ENCODE results near the gene EREG.
"Not testable (repeated sequence)": the region's sequence is repeated elsewhere in the genome, so short reads cannot be mapped to it uniquely, and the experiment has no call there.

Gene EREG

DNA sequence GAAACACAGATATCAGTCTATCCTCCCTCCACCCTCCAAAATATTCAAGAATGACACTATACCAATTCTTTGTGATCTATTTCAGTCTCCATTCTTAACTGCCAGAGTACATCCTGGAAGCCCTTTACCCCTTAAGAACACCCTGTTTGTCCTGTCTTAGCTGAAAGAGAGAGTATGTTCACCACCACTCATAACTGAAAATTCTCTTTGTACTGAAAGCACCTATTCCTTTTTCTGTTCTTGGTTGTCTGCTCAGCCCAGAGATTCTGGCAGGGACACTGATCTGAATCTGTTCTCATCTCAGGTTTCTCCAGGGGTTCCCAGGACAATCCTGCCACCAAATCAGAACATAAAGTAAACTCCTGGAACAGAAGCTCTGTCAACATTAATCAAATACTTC, 25.4 kb upstream of the EREG start:
- no peak overlapping the region for H2AK5ac ChIP-seq (ENCODE audit: low read length, severe bottlenecking)
- H2BK120ac ChIP-seq (ENCODE audit: low read depth, low read length): no peak overlapping the region
- H3K9me3 ChIP-seq (ENCODE audit: control insufficient read depth, low read length): peaks cover 11% of the 10 kb centered on the region
- no peak overlapping the region for H3K4me2 ChIP-seq (ENCODE audit: low read length, poor library complexity, severe bottlenecking)
- H3K23ac ChIP-seq (ENCODE audit: low read length in 2 of 2): no peak overlapping the region
- no peak for DNase-seq
- H3K79me1 ChIP-seq (replicated peaks; ENCODE audit: low read length, poor library complexity, severe bottlenecking): no peaks in the 10 kb centered on the region
- H4K8ac ChIP-seq (ENCODE audit: low read length): no peak overlapping the region
- no peak overlapping the region for H2BK15ac ChIP-seq (ENCODE audit: low read depth, poor library complexity, severe bottlenecking)
- H3K4ac ChIP-seq (ENCODE audit: low read depth in 1 of 2, low read length in 2 of 2): no peak overlapping the region
- H2BK12ac ChIP-seq (ENCODE audit: low read length in 2 of 2): no peak overlapping the region
- no peak overlapping the region for H2AFZ ChIP-seq (ENCODE audit: low read depth, low read length)
- no peaks in the 10 kb centered on the region for H3K4me1 ChIP-seq (ENCODE audit: control insufficient read depth, insufficient read depth, low read depth, low read length)
- no peak overlapping the region for H3K18ac ChIP-seq (ENCODE audit: low read depth in 1 of 2, low read length in 2 of 2)
- no peak overlapping the region for H3K9ac ChIP-seq (ENCODE audit: low read length)
- H2BK5ac ChIP-seq (ENCODE audit: low read depth, low read length, poor library complexity, severe bottlenecking): no peak overlapping the region
- H3K36me3 ChIP-seq (ENCODE audit: control insufficient read depth in 1 of 2, insufficient read depth in 2 of 2, low read depth in 1 of 2, low read length in 2 of 2): no peaks in the 10 kb centered on the region
- H3K14ac ChIP-seq (ENCODE audit: low read length in 2 of 2): no peak overlapping the region
- no peak overlapping the region for H4K91ac ChIP-seq (ENCODE audit: low read length)
- H3K27ac ChIP-seq (ENCODE audit: low read length, poor library complexity, severe bottlenecking): no peak overlapping the region
- no peak overlapping the region for H3K4me3 ChIP-seq (ENCODE audit: insufficient read depth in 1 of 2, low read depth in 1 of 2, low read length in 2 of 2)
- no peaks in the 10 kb centered on the region for H3K27me3 ChIP-seq (ENCODE audit: control insufficient read depth in 1 of 2, insufficient read depth in 1 of 2, low read length in 2 of 2)

DNA sequence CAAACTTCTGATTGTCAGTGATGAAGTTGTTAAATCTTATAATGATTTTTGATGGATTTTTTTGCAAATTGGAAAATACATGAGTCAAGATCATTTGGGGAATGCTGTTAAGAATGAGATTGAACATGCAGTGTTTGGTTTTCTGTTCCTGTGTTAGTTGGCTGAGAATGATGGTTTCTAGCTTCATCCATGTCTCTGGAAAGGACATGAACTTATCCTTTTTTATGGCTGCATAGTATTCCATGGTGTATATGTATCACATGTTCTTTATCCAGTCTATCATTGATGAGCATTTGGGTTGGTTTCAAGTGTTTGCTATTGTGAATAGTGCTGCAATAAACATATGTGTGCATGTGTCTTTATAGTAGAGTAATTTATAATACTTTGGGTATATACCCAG, 24.5 kb upstream of the EREG start:
- H3K23ac ChIP-seq (ENCODE audit: low read length in 2 of 2): not testable (repeated sequence)

DNA sequence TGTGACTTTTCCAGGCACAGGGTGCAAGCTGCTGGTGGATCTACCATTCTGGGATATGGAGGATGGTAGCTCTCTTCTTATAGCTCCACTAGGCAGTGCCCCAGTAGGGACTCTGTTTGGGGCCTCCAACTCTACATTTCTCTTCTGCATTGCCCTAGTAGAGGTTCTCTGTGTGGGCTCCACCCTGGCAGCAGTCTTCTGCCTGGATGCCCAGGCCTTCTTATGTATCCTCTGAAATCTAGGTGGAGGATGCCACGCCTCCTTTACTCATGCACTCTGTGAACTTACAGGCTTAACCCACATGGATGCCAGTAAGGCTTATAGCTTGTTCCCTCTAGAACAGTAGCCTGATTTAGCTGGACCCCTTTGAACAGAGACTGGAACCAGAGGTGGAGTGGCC, 20.9 kb upstream of the EREG start:
- Histone ChIP-seq H2AK5ac (ENCODE audit: low read length, severe bottlenecking) (no peak overlapping the region), H3K79me1 (replicated peaks; ENCODE audit: low read length, poor library complexity, severe bottlenecking) (no peaks in the 10 kb centered on the region), H2BK12ac (ENCODE audit: low read length in 2 of 2) (no peak overlapping the region), H3K18ac (ENCODE audit: low read depth in 1 of 2, low read length in 2 of 2) (no peak overlapping the region), H3K23ac (ENCODE audit: low read length in 2 of 2) (no peak overlapping the region), H2BK5ac (ENCODE audit: low read depth, low read length, poor library complexity, severe bottlenecking) (no peak overlapping the region), H3K27ac (ENCODE audit: low read length, poor library complexity, severe bottlenecking) (no peak overlapping the region), H4K91ac (ENCODE audit: low read length) (no peak overlapping the region), H2BK15ac (ENCODE audit: low read depth, poor library complexity, severe bottlenecking) (no peak overlapping the region), H4K8ac (ENCODE audit: low read length) (no peak overlapping the region), H3K4me3 (ENCODE audit: insufficient read depth in 1 of 2, low read depth in 1 of 2, low read length in 2 of 2) (no peak overlapping the region), H3K14ac (ENCODE audit: low read length in 2 of 2) (no peak overlapping the region), H3K9me3 (ENCODE audit: control insufficient read depth, low read length) (peaks cover 13% of the 10 kb centered on the region), H3K4me1 (ENCODE audit: control insufficient read depth, insufficient read depth, low read depth, low read length) (no peaks in the 10 kb centered on the region), H3K27me3 (ENCODE audit: control insufficient read depth in 1 of 2, insufficient read depth in 1 of 2, low read length in 2 of 2) (no peaks in the 10 kb centered on the region), H2BK120ac (ENCODE audit: low read depth, low read length) (no peak overlapping the region), H3K9ac (ENCODE audit: low read length) (no peak overlapping the region), H3K4me2 (ENCODE audit: low read length, poor library complexity, severe bottlenecking) (no peak overlapping the region), H2AFZ (ENCODE audit: low read depth, low read length) (no peak overlapping the region), H3K36me3 (ENCODE audit: control insufficient read depth in 1 of 2, insufficient read depth in 2 of 2, low read depth in 1 of 2, low read length in 2 of 2) (no peaks in the 10 kb centered on the region), H3K4ac (ENCODE audit: low read depth in 1 of 2, low read length in 2 of 2) (no peak overlapping the region)
- 67% methylated on average over 1 of the region's 1 CpG for WGBS
- no peak for DNase-seq

More for the DNA sequence above, 24.5 kb upstream of the EREG start:
- H3K14ac ChIP-seq (ENCODE audit: low read length in 2 of 2); H3K79me1 ChIP-seq (replicated peaks; ENCODE audit: low read length, poor library complexity, severe bottlenecking); H3K9ac ChIP-seq (ENCODE audit: low read length); H3K4me3 ChIP-seq (ENCODE audit: insufficient read depth in 1 of 2, low read depth in 1 of 2, low read length in 2 of 2); H3K27ac ChIP-seq (ENCODE audit: low read length, poor library complexity, severe bottlenecking); H3K4me1 ChIP-seq (ENCODE audit: control insufficient read depth, insufficient read depth, low read depth, low read length); H3K18ac ChIP-seq (ENCODE audit: low read depth in 1 of 2, low read length in 2 of 2); H2BK12ac ChIP-seq (ENCODE audit: low read length in 2 of 2); H3K4me2 ChIP-seq (ENCODE audit: low read length, poor library complexity, severe bottlenecking); H4K8ac ChIP-seq (ENCODE audit: low read length); H3K36me3 ChIP-seq (ENCODE audit: control insufficient read depth in 1 of 2, insufficient read depth in 2 of 2, low read depth in 1 of 2, low read length in 2 of 2); H4K91ac ChIP-seq (ENCODE audit: low read length); H3K4ac ChIP-seq (ENCODE audit: low read depth in 1 of 2, low read length in 2 of 2); DNase-seq; H2BK120ac ChIP-seq (ENCODE audit: low read depth, low read length); H2AFZ ChIP-seq (ENCODE audit: low read depth, low read length); H2BK15ac ChIP-seq (ENCODE audit: low read depth, poor library complexity, severe bottlenecking); H2BK5ac ChIP-seq (ENCODE audit: low read depth, low read length, poor library complexity, severe bottlenecking); H2AK5ac ChIP-seq (ENCODE audit: low read length, severe bottlenecking); H3K27me3 ChIP-seq (ENCODE audit: control insufficient read depth in 1 of 2, insufficient read depth in 1 of 2, low read length in 2 of 2): not testable (repeated sequence)
- H3K9me3 ChIP-seq (ENCODE audit: control insufficient read depth, low read length): peaks cover 13% of the 10 kb centered on the region

DNA sequence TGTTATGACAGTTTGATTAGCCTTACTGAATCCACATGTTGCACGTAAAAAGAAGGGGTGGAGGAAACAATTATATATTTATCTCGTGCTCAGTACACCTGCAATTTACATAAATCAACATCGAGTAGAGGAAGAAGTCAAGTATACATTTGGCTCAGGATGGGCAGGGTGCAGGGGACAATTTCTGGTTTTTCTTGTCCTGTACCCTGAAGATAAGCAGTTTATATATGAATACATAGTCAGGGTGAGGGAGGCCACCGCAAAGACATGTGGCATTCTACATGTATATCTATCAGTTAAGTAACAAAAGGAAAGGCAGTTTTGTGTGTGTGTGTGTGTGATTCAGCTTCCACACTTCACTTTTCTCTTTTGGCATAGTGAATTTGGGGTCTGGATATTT, 11.1 kb upstream of the EREG start:
- WGBS: 100% methylated on average over 1 of the region's 4 CpGs
- Histone ChIP-seq H3K14ac (ENCODE audit: low read length in 2 of 2) (no peak overlapping the region), H2BK5ac (ENCODE audit: low read depth, low read length, poor library complexity, severe bottlenecking) (no peak overlapping the region), H2BK12ac (ENCODE audit: low read length in 2 of 2) (no peak overlapping the region), H3K9ac (ENCODE audit: low read length) (no peak overlapping the region), H3K4me1 (ENCODE audit: control insufficient read depth, insufficient read depth, low read depth, low read length) (no peaks in the 10 kb centered on the region), H3K27me3 (ENCODE audit: control insufficient read depth in 1 of 2, insufficient read depth in 1 of 2, low read length in 2 of 2) (no peaks in the 10 kb centered on the region), H3K9me3 (ENCODE audit: control insufficient read depth, low read length) (no peaks in the 10 kb centered on the region), H3K79me1 (replicated peaks; ENCODE audit: low read length, poor library complexity, severe bottlenecking) (no peaks in the 10 kb centered on the region), H3K18ac (ENCODE audit: low read depth in 1 of 2, low read length in 2 of 2) (no peak overlapping the region), H3K4me2 (ENCODE audit: low read length, poor library complexity, severe bottlenecking) (no peak overlapping the region), H4K8ac (ENCODE audit: low read length) (no peak overlapping the region), H2AFZ (ENCODE audit: low read depth, low read length) (no peak overlapping the region), H4K91ac (ENCODE audit: low read length) (no peak overlapping the region), H3K4me3 (ENCODE audit: insufficient read depth in 1 of 2, low read depth in 1 of 2, low read length in 2 of 2) (no peak overlapping the region), H2BK15ac (ENCODE audit: low read depth, poor library complexity, severe bottlenecking) (no peak overlapping the region), H3K4ac (ENCODE audit: low read depth in 1 of 2, low read length in 2 of 2) (no peak overlapping the region), H3K36me3 (ENCODE audit: control insufficient read depth in 1 of 2, insufficient read depth in 2 of 2, low read depth in 1 of 2, low read length in 2 of 2) (no peaks in the 10 kb centered on the region), H2BK120ac (ENCODE audit: low read depth, low read length) (no peak overlapping the region), H3K23ac (ENCODE audit: low read length in 2 of 2) (no peak overlapping the region), H3K27ac (ENCODE audit: low read length, poor library complexity, severe bottlenecking) (no peak overlapping the region), H2AK5ac (ENCODE audit: low read length, severe bottlenecking) (no peak overlapping the region)
- no peak for DNase-seq
